ENCODE results near the gene TWIST1. TPM values are rescaled to one million over a fixed set of nuclear protein-coding genes. Genes with fewer than 3 reads are reported as not detected.

Gene TWIST1
- total RNA-seq, 2 donors from 2014 or later, result 0.77 TPM; not detected in 1

DNA sequence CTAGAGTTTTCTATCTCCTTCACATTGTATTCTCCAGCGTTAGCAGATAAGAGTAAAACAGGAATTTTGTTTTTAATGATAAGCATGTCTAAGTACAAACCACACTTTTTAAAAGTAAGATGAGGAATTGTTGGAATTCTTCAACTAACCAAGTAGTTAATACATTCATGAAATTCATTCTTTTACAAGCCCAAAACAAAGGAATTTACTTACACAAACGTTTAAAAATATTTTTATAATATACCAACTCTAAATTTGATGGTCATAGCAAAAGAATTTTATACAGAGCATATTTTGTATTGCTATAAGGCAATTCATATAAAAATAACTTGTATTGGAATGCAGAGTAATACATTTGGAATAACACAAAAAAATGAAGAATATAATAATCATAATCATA is 51.3 kb downstream of the TWIST1 start:
- intact Hi-C loops (cut with DNase I), result no loop called here
- no peak overlapping the region for H3K9ac ChIP-seq (ENCODE audit: low read depth in 2 of 2, low read length in 2 of 2)
- no peaks in the 10 kb centered on the region for H3K27me3 ChIP-seq
- no peaks in the 10 kb centered on the region for H3K36me3 ChIP-seq
- no peaks in the 10 kb centered on the region for H3K9me3 ChIP-seq
- no peak overlapping the region for H3K27ac ChIP-seq
- TF ChIP-seq, protein P1, sequence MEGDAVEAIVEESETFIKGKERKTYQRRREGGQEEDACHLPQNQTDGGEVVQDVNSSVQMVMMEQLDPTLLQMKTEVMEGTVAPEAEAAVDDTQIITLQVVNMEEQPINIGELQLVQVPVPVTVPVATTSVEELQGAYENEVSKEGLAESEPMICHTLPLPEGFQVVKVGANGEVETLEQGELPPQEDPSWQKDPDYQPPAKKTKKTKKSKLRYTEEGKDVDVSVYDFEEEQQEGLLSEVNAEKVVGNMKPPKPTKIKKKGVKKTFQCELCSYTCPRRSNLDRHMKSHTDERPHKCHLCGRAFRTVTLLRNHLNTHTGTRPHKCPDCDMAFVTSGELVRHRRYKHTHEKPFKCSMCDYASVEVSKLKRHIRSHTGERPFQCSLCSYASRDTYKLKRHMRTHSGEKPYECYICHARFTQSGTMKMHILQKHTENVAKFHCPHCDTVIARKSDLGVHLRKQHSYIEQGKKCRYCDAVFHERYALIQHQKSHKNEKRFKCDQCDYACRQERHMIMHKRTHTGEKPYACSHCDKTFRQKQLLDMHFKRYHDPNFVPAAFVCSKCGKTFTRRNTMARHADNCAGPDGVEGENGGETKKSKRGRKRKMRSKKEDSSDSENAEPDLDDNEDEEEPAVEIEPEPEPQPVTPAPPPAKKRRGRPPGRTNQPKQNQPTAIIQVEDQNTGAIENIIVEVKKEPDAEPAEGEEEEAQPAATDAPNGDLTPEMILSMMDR (IDR thresholded peaks at IDR 0.05), result no peak
- H3K4me3 ChIP-seq, result no peak overlapping the region
- H3K4me1 ChIP-seq, result no peaks in the 10 kb centered on the region
- DNase-seq, result no peak

Other genes starting within 250 kb of the TWIST1 start
- gene FERD3L, start 27.8 kb upstream of the TWIST1 start, total RNA-seq, result not detected

All from colonic mucosa (tissue), 4 donors.